Measurements from ENCODE around the gene SPTLC2.

DNA sequence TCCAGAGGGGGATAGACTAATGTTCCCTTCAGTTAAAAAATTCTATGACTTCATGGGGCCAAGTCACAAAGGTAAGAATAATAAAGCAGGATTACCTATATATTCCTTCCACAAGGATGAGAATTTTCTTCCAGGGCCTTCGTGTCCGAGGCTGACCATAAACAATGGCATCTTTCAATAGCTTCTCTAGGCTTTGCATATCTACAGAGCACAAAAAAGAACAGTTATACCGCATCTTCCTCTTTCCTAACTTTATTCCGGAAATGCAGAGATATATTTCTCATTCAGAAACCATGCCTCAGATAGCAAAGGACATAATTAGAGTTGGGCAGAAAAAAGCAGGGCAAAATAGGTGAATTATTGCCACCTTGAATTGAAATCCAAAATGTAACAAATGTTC lies 59.5 kb downstream of the SPTLC2 start:
- TF ChIP-seq, protein P1, sequence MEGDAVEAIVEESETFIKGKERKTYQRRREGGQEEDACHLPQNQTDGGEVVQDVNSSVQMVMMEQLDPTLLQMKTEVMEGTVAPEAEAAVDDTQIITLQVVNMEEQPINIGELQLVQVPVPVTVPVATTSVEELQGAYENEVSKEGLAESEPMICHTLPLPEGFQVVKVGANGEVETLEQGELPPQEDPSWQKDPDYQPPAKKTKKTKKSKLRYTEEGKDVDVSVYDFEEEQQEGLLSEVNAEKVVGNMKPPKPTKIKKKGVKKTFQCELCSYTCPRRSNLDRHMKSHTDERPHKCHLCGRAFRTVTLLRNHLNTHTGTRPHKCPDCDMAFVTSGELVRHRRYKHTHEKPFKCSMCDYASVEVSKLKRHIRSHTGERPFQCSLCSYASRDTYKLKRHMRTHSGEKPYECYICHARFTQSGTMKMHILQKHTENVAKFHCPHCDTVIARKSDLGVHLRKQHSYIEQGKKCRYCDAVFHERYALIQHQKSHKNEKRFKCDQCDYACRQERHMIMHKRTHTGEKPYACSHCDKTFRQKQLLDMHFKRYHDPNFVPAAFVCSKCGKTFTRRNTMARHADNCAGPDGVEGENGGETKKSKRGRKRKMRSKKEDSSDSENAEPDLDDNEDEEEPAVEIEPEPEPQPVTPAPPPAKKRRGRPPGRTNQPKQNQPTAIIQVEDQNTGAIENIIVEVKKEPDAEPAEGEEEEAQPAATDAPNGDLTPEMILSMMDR (IDR thresholded peaks at IDR 0.05): no peak
- TF ChIP-seq POLR2A (IDR thresholded peaks at IDR 0.05): no peak
